GM19372 (cell line): ENCODE results near the gene GSC2.

Experiments used
- ATAC-seq: cut with Tn5 transposase; IDR thresholded peaks from one replicate; pipeline ENCODE4 v1.9.1; 2021; ENCODE audit warnings: mild to moderate bottlenecking, low read depth, moderate library complexity; ENCODE audit not compliant: unreplicated experiment

Gene GSC2

GRCh38 chr22:19137384-19138216, 12.5 kb downstream of the GSC2 start:
- ATAC-seq = no peak

DNA sequence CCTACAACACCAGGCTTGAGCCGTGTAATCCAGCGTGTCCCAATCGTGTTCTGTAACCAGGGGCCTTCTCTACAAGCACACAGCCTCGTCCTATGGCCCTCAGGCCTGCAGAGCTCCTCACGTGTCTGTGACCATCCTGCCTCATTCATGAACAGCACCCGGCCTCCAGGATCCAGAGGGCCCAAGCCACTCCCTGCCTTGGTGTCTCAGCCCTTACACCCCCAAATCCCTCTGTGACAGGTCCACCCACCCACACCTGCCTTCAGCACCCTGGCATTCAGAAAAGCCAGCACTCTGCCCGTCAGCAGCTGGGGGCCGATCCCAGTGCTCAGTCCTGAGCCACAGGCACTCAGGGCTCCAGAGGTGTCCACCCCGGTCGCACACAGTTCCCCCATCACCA, 13.2 kb downstream of the GSC2 start:
- no peak for ATAC-seq

- no peak for ATAC-seq
Observed at GRCh38 chr22:19134874-19135273, 15.2 kb downstream of the GSC2 start.

GRCh38 chr22:19134176-19134831, 15.8 kb downstream of the GSC2 start:
- no peak for ATAC-seq

DNA sequence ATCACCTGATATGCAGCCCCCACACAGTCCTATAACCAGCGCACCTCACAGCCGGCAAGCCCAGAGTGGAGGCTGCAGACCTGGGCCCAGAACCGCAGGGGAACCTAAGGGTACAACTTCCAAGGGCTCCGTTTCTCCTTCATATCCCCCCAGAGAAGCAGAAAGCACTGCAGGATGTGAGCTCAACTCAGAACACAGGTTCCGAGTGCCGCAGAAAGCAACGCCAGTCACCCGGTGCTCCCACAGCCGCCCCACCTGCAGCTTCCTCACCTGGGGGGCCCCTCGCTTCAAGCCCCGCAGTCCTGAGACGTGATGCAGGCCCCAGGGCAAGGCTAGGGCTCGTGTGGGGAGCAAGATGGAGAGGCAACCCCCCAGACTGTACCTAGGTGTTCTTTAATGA, 16.5 kb downstream of the GSC2 start:
- ATAC-seq = no peak

GRCh38 chr22:19132693-19133400, 17.2 kb downstream of the GSC2 start:
- ATAC-seq = no peak

DNA sequence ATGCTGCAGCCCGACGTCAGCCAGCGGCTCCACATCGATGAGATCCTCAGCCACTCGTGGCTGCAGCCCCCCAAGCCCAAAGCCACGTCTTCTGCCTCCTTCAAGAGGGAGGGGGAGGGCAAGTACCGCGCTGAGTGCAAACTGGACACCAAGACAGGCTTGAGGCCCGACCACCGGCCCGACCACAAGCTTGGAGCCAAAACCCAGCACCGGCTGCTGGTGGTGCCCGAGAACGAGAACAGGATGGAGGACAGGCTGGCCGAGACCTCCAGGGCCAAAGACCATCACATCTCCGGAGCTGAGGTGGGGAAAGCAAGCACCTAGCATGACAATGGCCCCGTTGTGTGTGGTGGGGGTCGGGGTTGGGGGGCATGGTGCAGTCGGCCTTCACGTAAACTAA, 17.9 kb downstream of the GSC2 start:
- ATAC-seq = no peak

DNA sequence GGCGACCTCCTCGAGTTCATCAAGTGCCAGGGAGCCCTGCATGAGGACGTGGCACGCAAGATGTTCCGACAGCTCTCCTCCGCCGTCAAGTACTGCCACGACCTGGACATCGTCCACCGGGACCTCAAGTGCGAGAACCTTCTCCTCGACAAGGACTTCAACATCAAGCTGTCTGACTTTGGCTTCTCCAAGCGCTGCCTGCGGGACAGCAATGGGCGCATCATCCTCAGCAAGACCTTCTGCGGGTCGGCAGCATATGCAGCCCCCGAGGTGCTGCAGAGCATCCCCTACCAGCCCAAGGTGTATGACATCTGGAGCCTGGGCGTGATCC, 18.4 kb downstream of the GSC2 start:
- ATAC-seq = no peak

- no peak for ATAC-seq
Observed at GRCh38 chr22:19130959-19131684, 19.0 kb downstream of the GSC2 start, which contains the start of gene TSSK2. Gene TSSK2 (plus strand): TSS chr22:19131308. CDS start chr22:19131400, 92 bp downstream.

DNA sequence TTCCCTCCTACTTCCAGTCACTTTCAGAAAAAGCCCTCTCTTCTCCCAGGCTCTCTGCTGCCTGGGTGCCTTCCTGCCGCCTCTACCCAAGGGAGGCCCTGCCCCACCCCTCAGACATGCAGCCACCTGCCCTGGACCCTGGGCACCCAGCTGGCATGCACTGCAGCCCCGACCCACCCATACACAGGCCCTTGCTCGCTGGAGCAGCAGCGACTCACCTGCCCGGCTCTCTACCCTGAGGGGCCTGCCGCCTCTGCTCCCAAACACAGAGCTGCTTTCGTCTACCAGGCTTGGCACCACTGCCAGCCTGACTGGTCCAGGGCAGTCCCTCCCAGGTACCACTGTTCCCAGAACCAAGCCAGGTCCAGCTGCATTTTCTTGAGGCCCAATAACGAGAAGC, 20.2 kb downstream of the GSC2 start:
- no peak for ATAC-seq

GRCh38 chr22:19128946-19129727, 21.0 kb downstream of the GSC2 start:
- no peak for ATAC-seq

DNA sequence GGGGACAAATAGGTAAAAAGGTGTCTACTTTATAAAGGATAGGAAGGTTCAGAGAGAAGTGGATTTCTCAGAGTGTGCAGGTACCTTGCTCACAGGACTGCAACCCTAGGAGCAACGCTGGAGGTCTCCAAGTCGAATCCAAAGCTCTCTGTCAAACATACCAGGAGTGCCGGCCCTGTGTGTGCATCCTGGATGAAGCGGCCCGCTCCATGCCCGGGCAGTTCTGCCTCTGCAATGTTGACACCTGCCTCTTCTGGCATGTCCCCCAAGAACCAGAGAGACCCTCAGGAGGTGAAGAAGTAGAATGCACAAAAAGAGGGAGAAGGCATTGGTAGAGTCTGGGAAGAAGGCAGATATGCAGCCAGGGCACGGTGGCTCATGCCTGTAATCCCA, 22.1 kb downstream of the GSC2 start:
- ATAC-seq = no peak

DNA sequence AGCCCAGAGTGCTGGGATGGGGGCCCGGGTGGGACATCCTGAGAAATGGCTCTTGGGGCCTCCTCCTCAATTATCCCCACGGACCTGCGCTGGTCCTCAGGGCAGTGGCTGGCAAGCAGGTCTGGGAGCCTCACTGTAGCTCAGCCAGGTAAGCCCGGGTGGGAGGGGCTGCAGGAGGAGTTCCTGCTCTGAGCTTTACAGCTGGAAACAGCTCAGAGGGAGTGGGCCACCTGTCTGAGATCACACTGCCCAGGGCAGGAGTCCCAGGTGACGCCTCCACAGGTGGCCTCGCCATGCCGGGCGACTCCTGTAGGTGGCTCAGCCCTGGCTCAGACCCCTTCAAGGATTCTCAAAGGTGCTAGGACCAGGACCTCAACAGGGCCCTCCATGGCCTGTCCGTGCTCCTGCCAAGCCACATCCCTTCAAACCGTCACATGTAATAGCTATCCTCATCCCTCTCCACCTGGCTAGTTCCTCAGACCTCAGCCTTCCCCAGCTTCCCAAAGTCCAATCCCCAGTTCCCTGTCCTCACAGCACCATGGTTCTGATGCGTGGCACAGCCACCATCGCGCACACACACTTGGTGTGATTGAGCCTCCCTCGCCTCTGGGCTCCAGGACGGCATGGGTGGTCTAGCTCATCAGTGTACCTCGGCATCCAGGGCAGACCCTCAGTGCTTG, 22.6 kb downstream of the GSC2 start:
- no peak for ATAC-seq

DNA sequence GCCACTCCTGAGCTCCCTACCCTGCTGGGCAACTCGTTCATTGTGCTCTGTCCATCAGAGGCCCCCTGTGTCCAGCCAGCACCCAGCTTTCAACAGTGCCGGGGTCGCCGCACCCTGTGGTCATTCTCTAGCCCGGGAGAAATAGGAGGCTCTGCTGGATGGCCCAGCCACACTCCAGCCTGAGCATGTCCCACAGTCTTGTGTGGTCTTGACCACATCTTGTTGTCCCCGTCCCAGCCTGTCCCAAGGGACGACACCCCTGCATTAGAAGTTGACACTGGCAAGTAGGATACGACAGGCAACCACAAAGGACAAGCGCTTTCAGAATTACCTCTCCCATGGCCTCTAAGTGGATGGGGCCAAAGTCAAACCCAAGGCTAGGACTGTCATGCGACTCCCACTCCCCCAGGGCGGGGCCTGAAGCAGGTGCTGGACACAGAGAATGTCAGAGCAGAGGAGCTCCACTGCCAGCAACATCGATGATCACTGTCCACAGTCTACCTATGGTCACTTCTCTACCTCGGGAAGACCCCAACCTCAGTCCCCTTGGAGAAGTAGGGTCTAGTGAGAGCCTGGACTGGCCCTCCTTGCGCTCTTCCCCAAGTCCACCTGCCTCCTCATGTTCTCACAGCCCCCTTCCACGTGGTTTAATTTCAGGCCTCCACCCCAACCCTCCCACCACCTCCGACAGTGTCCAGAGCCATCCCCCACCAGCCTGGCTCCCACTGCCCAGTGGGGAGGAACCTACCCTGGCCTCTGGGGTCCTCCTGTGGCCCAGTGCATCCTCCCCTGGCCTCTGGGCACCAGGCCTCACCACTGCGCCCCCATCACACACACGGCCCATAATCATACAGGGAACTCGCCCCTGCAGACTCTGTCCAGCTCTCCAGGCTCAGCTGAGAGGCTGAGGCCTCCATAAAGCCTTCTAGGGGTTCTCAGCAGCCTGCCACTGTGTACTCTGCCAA, 23.5 kb downstream of the GSC2 start:
- no peak for ATAC-seq

- no peak for ATAC-seq
Observed at GRCh38 chr22:19125474-19126308, 24.4 kb downstream of the GSC2 start.

- no peak for ATAC-seq
Observed at GRCh38 chr22:19125011-19125410, 25.1 kb downstream of the GSC2 start.

DNA sequence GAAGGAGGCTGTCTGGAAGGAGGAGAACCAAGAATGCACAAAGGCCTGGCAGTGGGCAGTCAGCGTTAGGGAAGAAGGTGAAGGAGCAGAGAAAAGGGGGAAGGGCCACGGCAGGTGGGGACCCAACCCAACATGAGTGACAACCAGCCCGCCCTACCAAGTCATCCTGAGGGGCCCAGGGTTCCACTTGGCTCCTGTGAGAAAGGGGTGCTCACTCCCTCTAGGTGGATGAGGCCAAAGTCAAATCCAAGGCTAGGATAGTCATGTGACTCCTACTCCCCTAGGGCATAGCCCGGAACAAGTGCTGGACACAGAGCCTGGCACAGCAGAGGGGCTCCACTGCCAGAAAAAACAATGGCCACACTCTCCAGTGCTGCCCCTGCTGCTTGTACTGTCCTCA, 25.7 kb downstream of the GSC2 start:
- no peak for ATAC-seq

DNA sequence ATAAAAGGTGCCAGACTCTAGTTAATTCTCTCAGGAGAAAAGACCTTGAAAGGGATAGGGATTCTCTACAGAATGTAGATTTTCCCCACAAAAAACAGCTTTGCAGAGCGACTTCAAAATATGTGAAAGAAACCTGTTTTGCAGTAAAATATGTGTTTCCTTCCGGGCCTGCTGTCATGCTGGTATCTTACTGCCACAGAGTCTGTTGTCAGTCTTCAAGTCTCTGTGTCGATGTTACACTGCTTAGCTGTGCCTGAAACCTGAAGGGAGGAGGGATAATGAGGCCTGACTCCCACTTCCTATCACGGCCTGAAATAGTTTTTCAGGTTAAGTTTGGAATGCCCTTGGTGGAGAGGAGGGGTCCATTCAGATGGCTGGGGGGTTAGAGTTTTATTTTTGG, 26.2 kb downstream of the GSC2 start:
- ATAC-seq = no peak
